Measurements from ENCODE around the gene TFB1M.

DNA sequence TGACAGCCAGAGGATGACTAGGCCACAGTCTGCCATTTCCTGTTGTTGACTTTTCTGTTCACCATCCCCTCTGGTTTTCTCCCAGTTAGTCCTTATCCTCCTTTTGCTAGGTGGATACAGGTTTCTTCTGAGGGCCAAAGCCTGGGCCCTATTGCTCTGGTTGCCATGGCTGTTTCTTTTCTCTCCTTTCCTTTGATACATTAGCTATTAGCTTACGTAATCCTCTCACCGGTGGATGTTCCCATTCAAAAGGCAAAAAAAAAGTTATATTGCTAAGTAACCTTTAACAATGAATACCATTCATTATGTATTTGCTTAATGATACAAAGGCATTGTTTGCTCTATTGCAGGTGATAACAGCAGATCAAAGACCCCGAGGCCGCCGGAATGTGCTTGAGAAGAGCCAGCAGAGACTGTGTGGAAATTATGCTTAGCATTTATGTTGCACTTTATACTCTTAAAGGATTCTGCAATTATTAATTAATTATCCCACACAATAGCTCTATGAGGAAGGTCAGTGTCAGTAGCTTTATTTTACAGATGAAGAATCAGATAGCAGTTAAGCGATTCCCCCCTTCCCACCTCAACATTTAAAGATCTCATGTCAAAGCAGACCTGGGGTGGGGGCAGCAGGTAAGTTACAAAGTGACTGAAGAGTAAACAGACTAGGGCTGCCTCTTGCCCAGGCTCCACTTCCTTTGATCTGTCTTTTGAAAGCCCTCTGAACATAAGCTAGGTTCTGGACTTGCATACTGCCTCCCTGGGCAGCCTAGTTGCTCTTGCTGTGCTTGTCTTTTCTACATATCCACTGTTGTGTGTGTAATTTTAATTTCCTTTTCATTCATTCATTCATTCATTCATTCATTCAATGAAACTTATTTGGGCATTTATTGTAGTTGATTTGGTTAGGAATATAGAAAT lies 14.5 kb upstream of the TFB1M start:
- no peak for TF ChIP-seq CTCF (IDR thresholded peaks at IDR 0.05)
- no peak for TF ChIP-seq POLR2A (IDR thresholded peaks at IDR 0.05)
